ENCODE results near the gene PERM1.
"Not testable (repeated sequence)": the region's sequence is repeated elsewhere in the genome, so short reads cannot be mapped to it uniquely, and the experiment has no call there.

The PERM1 gene

DNA sequence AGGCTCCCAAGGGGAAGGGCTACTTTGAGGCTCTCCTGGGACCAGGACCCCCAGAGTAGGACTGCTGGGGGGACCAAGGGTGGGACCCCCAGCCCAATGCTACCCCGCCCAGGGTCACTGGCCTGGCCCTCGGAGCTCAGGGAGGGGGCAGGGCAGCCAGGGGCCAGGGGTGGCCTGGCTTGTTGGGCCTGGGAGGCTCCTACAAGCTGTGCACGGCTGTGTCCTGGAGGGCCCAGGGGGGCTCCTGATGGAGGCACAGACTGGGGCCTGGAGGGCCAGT lies 15.8 kb upstream of the PERM1 start:
- no peak for DNase-seq

DNA sequence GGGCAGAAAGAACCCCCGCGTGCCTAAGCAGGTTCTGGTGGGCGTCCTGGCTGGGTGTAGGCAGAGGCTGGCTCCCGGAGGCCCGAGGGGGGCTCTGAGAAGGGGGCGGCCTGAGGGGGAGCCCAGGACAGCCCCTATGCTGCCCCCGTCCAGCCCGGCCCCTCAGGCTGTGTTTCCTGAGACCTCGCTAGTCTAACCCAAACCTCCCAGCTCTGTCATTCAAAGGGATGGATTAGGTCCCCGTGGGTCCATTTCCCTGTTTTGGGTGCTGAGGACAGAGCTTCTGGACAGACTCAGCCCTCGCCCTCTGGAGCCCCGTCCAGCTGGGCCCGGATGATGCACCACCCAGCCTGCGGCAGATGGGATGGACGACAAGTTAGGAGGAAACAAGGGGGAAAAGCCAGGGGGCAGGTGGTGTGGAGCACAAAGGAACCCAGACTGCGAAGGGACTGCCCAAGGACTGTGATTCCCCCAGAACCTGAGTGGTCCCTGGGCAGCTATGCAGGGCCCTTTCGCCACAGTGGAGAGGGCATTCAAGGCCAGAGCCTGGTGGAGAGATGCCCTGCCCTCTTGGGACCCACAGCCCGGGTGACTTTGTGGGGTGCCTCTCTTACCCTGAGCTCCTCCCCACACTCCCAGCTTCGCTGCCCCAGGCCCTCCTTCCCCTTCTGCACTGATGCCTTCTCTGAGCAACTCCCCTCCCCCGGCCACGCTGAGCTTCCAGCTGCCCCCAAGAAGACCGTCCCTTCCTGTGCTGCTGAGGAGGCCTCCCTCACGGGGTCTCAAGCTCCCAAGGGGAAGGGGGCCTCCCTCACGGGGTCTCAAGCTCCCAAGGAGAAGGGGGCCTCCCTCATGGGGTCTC lies 15.2 kb upstream of the PERM1 start:
- DNase-seq, result no peak

DNA sequence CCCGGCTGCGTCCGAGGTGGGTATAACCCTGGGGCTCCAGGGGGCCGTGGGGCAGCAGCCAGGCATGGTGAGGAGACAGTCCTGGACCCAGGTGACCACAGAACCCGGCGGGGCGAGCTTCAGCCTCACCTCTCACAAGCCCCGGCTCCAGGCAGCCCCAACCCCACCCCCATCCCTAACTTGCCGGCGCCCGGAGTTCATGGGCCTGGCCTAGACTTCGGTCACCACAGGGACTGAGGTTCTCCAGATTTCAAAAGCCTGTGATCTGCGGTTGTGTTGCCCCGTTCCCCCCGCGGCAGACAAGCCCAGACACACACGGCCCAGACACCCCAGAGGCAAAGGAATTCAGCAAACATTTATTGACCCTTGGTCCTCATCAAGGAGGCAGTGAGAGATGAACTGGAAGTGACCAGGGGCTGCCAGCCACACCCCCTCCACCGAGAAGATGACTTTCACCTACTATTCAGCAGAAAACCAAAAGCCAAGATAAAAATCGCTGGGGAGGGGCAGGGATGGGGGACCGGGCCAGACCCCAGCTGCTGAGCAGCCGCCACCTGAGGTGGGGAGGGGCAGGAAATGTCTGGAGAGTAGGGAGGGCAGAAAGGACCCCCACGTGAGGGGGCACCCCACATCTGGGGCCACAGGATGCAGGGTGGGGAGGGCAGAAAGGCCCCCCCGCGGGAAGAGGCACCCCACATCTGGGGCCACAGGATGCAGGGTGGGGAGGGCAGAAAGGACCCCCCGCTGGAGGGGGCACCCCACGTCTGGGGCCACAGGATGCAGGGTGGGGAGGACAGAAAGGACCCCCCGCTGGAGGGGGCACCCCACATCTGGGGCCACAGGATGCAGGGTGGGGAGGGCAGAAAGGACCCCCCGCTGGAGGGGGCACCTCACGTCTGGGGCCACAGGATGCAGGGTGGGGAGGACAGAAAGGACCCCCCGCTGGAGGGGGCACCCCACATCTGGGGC lies 14.1 kb upstream of the PERM1 start:
- no peak for DNase-seq

DNA sequence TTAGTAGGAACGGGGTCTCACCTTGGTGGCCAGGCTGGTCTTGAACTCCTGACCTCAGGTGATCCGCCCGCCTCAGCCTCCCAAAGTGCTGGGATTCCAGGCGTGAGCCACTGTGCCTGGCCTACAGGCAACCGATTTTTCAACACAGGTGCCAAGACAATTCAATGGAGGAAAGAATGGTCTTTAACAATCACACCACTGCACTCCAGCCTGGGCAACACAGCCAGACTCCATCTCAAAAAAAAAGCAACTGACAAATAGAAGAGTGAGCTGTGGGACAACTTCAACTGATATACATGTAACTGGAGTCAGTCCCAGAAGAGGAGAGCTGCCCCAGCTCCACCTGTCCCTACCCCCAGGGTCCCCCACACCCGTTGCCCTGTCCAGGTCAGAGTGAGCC lies 12.7 kb upstream of the PERM1 start:
- not testable (repeated sequence) for DNase-seq

DNA sequence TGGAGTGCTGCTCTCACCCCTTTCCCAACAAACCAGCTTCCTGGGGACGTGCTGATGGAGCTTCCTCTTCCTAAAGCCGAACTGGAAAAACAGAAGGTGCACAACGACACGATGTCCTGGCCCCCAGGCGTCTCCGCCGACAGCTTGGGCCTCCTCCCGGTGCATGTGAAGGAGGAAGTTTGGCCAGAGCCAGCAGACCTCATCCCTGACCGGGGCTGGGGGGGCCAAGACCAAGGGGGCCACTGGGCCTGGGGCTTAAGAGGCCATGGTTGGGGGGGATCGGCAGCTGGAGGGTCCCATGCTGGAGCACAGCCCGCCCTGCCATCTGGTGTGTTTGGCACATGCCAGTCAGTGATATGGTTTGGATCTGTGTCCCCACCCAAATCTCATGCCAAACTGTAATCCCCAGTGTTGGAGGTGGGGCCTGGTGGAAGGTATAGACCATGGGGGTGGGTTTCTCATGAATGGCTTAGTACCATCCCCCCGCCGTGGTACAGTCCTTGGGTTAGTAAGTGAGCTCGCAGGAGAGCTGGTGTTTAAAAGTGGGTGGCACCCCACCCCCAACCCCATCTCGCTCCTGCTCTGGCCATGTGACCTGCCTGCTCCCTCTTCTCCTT lies 11.6 kb upstream of the PERM1 start:
- DNase-seq, result no peak

DNA sequence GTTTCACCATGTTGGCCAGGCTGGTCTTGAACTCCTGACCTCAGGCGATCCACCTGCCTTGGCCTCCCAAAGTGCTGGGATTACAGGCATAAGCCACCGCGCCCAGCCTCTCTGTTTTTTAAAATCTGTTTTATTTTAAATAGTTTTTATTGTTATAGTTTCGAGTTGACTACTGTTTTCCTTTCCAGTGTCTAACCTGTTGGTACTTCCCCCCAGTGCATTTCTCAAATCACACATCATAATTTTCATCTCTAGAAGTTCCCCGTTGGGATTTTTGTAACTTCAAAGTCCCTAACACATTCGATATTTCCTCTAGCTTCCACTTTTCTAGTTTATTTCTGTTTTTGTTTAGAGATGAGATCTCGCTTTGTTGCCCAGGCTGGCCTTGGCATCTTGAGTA lies 10.5 kb upstream of the PERM1 start:
- no peak for DNase-seq

DNA sequence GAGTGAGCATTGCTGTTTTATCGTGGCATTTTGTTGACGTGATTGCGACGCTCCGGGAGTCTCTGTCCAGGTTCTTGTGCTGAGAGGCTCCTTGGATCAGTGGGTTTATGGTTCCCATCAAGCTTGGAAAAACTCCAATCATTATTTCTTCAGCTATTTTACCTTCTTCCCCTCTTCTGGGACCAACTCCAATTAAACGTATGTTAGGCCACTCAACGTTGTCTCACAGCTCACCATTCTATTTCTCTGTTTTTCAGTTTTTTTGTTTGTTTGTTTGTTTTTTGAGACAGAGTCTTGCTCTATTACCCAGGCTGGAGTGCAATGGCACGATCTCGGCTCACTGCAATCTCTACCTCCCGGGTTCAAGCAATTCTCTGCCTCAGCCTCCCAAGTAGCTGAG lies 10.0 kb upstream of the PERM1 start:
- DNase-seq, result no peak

DNA sequence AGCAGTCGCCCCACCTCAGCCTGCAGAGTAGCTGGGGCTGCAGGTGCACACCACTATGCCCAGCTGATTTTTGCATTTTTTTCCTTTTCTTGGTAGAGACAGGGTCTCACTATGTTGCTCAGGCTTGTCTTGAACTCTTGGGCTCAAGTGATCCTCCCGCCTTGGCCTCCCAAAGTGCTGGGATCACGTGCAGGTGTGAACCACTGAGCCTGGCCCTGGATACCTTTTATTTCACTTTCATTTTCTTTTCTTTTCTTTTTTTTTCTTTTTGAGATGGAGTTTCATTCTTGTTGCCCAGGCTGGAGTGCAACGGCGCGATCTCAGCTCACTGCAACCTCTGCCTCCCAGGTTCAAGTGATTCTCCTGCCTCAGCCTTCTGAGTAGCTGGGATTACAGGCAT lies 9.4 kb upstream of the PERM1 start:
- not testable (repeated sequence) for DNase-seq

DNA sequence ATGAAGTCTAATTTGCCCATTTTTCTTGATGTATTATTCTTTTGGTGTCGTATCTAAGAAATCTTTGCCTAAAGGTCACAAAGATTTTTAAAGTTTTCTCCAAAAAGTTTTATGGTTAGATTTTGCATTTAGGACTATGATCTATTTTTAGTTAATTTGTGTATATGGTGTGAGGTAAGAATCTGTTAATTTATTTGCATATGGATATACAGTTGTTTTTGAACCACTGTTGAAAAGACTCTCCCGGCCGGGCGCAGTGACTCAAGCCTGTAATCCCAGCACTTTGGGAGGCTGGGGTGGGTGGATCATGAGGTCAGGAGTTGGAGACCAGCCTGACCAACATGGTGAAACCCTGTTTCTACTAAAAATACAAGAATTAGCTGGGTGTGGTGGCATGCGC lies 6.2 kb upstream of the PERM1 start:
- not testable (repeated sequence) for DNase-seq

GRCh38 chr1:985126-985525 lies 3.2 kb upstream of the PERM1 start:
- no peak for DNase-seq

GRCh38 chr1:984476-984814 lies 2.6 kb upstream of the PERM1 start:
- no peak for DNase-seq

GRCh38 chr1:983798-984475 lies 2.0 kb upstream of the PERM1 start:
- DNase-seq, result no peak

DNA sequence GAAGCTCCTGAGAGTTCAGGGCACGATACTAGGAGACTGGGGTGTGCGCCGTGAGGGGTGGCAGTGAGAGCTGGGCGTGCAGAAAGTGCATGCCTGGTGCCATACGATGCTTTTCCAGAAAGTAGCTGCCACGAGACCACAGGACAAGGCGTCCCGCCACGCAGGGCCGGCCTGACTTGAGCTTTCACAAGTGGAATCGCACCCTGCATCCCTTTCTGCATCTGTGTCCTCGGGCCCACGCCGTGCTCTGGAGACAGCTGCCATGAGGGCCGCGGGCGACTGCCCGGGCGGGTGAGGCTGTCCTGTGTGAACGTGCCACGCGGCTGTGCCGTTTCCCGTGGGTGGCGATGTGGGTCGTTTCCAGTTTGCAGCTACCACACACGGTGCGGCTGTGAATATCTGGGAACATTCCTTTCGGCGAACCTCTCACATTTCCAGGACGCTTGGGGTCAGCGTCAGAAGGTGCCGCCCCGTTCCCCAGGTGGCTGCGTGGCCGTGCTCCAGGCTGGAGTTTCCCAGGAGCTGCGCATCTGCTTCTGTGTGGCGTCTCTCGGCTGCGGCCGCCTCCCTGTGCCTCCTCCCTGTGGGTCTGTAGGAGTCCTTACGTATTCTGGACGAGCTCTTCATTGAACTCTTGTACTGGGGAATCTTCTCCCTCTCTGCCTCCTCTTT lies 1.0 kb upstream of the PERM1 start:
- no peak for DNase-seq

DNA sequence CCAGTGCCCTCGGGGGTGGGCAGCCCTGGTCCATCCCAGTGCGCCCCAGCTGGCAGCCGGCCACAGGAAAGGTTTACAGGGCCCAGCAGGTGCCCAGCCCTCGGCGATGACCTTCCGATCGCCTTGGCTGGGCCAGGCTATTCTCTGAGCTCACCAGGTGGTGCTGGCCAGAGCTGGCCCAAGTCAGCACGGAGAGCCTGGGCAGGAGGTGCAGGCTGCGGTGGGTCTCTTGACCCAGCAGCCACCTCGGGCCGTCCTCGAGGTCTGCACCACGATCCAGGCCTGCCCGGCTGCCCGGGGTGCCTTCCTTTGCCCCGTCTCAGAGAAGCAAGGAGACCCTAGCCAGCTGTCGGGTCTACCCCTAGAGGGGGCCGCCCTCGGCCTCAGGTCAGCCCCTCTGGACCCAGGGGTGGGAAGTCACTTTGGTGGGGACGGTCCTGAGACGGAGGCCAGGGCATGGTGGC lies 370 bp downstream of the PERM1 start:
- no peak for DNase-seq

GRCh38 chr1:980602-981395 lies 1.1 kb downstream of the PERM1 start:
- DNase-seq, result no peak

GRCh38 chr1:980137-980571 lies 1.7 kb downstream of the PERM1 start:
- DNase-seq, result no peak

- no peak for DNase-seq
Measured at GRCh38 chr1:979744-980072, 2.2 kb downstream of the PERM1 start.

DNA sequence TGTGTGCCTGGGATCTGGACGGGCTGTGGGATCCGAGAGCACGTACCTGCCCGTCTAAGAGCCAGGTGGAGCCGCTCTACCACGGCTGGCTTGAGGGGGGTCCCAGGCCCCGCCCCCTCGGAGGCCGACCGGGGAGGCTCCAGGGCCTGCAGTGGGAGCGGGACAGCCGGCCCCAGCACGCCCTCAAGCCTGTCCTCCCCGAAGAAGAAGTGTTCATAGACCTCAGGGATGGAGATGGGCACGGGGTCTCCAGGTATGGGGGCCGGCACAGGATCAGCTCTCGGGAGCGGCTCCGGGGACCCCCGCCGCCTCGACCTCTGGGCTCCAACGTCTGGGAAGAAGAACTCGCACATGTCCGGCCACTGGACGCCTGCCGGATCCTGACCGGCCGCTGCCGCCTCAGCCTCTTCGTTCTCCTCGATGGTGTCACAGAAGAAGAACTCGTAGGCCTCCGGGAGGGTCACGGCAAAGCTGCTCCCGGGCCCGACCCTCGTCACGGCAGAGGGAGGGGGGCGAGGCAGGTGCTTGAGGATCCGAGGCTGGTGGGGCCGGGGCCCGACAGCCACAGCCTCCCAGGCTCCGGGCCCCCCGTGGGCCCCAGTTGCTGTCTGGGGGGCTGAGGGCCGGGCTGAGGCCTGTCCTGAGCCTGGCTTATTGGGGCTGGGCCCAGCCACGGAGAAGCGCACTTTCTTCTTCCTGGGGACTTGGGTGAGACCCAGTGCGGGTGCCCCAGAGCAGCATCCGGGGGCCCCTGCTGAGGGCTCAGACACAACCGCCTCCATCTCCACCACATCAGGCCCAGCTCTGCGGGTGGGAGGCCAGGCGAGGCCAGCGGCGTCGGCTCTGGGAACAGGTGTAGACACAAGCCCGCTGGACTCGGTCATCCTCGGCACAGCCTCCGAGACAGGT lies 2.8 kb downstream of the PERM1 start:
- DNase-seq, result no peak

GRCh38 chr1:978069-978834 lies 3.6 kb downstream of the PERM1 start:
- no peak for DNase-seq

DNA sequence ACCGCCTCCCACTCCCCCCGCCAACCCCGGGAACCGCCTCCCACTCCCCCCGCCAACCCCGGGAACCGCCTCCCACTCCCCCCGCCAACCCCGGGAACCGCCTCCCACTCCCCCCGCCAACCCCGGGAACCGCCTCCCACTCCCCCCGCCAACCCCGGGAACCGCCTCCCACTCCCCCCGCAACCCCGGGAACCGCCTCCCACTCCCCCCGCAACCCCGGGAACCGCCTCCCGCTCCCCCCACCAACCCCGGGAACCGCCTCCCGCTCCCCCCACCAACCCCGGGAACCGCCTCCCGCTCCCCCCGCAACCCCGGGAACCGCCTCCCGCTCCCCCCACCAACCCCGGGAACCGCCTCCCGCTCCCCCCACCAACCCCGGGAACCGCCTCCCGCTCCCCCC lies 5.1 kb downstream of the PERM1 start:
- DNase-seq, result not testable (repeated sequence)

All from MV-4-11 (cell line).